ENCODE results near the gene SRSF3.

The SRSF3 gene

GRCh38 chr6:36574679-36575078 lies 19.5 kb upstream of the SRSF3 start:
- CTCF ChIA-PET = no interaction called here
- POLR2A ChIA-PET = no interaction called here
- DNase-seq (ENCODE audit: extremely low spot score) = no peak
- TF ChIP-seq CTCF (IDR thresholded peaks at IDR 0.05; ENCODE audit: control extremely low read depth, extremely low read depth, low read depth, missing control alignments) = no peak

- POLR2A ChIA-PET = no interaction called here
- CTCF ChIA-PET = interaction anchor here (0.8 to 1.4 kb wide), 2 partner anchors 9 to 39 kb away, joined by 3 read pairs; no protein-coding TSS in a partner anchor
- DNase-seq (ENCODE audit: extremely low spot score) = no peak
- no peak for TF ChIP-seq CTCF (IDR thresholded peaks at IDR 0.05; ENCODE audit: control extremely low read depth, extremely low read depth, low read depth, missing control alignments)
Observed at GRCh38 chr6:36576578-36576977, 17.6 kb upstream of the SRSF3 start.

GRCh38 chr6:36577301-36577700 lies 16.9 kb upstream of the SRSF3 start:
- POLR2A ChIA-PET = no interaction called here
- CTCF ChIA-PET = interaction anchor here (1.6 kb wide), 1 partner anchor 8 kb away, joined by 5 read pairs; no protein-coding TSS in a partner anchor
- no peak for TF ChIP-seq CTCF (IDR thresholded peaks at IDR 0.05; ENCODE audit: control extremely low read depth, extremely low read depth, low read depth, missing control alignments)
- no peak for DNase-seq (ENCODE audit: extremely low spot score)

- no peak for DNase-seq (ENCODE audit: extremely low spot score)
- TF ChIP-seq CTCF (IDR thresholded peaks at IDR 0.05; ENCODE audit: control extremely low read depth, extremely low read depth, low read depth, missing control alignments) = no peak
- ChIA-PET CTCF (interaction anchor here (1.2 to 1.6 kb wide), 2 partner anchors 9 to 308 kb away, joined by 3 to 5 read pairs; partner anchors contain the start of gene C6orf89), POLR2A (no interaction called here)
Observed at GRCh38 chr6:36578030-36578429, 16.1 kb upstream of the SRSF3 start.

- ChIA-PET POLR2A (no interaction called here), CTCF (interaction anchor here (1.2 to 1.6 kb wide), 3 partner anchors 9 to 307 kb away, joined by 3 to 8 read pairs (median 5); partner anchors contain the start of gene C6orf89)
- no peak for DNase-seq (ENCODE audit: extremely low spot score)
- TF ChIP-seq CTCF (IDR thresholded peaks at IDR 0.05; ENCODE audit: control extremely low read depth, extremely low read depth, low read depth, missing control alignments) = no peak
Observed at GRCh38 chr6:36578431-36578830, 15.7 kb upstream of the SRSF3 start.

- no peak for TF ChIP-seq CTCF (IDR thresholded peaks at IDR 0.05; ENCODE audit: control extremely low read depth, extremely low read depth, low read depth, missing control alignments)
- CTCF ChIA-PET = interaction anchor here (1.1 to 1.7 kb wide), 5 partner anchors 14 to 179 kb away, joined by 4 to 8 read pairs (median 4); no protein-coding TSS in a partner anchor
- no peak for DNase-seq (ENCODE audit: extremely low spot score)
- POLR2A ChIA-PET = no interaction called here
Observed at GRCh38 chr6:36580184-36580526, 14.0 kb upstream of the SRSF3 start.

Data from GM10248 (cell line).